Stimulated activated CD4-positive, alpha-beta T cell treated with anti-CD3 and anti-CD28 coated beads, Interleukin-2, amount 100 ng/mL, for 4 hours (primary cell): ENCODE results near the gene EBLN1.
"Not testable (repeated sequence)": the region's sequence is repeated elsewhere in the genome, so short reads cannot be mapped to it uniquely, and the experiment has no call there.

Experiments used
- DNase-seq: peaks from one replicate; pipeline ENCODE4 v3.0.0-alpha.2; 2020; ENCODE audit warnings: low read depth

Gene EBLN1

GRCh38 chr10:22228167-22228938 lies 10.5 kb upstream of the EBLN1 start:
- DNase-seq, result no peak

DNA sequence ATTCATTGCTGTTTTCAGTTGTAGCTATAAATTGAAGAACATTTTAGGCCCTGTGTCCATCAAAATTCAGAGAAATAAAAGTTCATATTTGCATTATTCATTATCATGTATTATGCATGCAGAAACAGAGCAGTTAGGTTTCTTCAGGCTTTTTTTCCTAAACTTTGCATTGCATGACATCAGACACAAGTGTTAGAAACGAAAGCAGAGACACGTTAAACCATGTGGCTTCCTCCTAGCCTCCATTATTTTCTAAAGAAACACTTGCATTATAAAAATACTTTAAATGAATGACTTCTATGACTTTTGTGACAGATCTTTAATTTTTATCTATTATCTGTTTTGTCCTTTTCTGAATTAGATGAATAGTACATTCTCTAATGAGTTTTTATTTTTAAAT lies 8.8 kb upstream of the EBLN1 start:
- DNase-seq, result no peak

DNA sequence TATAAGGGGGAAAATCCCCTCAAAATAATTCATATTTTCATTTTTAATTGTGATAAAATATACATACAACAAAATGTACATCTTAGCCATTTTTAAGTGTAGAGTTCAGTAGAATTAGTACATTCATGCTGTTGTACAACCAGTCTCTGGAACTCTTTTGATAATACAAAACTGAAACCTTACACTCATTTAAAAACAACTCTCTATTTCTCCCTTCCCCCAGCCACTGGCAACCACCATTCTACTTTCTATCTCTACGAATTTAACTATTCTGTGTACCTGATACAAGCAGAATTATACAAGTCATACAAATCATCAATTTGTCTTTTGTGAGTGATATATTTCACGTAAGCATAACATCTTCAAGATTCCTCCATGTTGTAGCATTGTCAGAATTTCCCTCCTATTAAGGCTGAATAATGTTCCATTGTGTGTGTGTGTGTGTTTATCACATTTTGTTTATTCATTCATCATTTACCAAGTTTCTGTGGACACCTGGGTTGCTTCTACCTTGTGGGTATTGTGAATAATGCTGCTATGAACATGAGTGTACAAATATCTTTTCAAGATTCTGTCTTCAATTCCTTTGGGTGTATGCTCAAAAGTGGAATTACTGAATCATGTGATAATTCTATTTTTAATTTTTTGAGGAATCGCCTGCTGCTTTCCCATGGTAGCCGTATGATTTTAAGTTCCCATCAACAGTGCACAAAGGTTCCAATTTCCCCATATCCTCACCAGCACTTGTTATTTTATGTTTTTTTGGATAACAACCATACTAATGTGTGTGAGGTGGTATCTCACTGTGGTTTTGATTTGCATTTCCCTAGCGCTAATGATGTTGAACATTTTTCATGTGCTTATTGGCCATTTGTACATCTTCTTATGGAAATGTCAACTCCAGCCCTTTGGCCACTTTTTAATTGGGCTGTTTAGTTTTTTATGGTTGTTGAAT lies 4.7 kb upstream of the EBLN1 start:
- no peak for DNase-seq

GRCh38 chr10:22219308-22219707 lies 1.5 kb upstream of the EBLN1 start:
- no peak for DNase-seq

DNA sequence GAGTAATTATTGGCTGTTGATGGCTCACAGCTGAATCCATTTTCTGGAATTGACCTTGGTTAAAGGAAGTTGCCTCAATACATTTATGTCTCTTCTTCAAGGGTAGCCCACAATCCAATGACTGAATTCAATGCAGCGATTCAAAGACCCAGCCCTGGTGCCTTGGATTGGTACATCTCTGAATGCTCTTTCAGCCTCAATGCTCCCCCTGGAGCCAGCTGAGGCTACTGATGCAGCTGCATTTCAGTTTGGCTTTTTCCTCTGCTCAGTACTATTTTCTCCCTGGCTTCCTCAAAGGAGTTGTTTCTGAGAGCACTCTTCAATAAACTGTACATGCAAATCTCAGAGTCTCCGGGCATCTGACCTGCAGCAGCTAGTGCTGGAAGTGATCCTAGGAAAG lies 633 bp upstream of the EBLN1 start:
- no peak for DNase-seq

DNA sequence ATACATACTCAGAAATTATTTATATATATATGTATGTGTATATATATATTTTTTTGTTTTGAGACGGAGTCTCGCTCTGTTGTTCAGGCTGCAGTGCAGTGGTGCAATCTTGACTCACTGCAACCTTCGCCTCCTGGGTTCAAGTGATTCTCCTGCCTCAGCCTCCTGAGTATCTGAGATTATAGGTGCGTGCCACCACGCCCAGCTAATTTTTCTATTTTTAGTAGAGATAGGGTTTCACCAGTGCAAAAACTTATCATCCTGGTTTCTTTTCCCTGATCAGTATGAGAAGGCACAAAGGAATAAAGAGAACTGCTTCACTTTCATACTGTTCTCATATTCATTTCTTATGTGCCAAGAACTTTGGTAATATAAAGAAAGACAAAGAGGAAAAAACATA lies 731 bp downstream of the EBLN1 start:
- not testable (repeated sequence) for DNase-seq

- DNase-seq, result no peak
These were observed 7.5 kb downstream of the EBLN1 start for GRCh38 chr10:22210267-22210666.

GRCh38 chr10:22193945-22194344 lies 23.9 kb downstream of the EBLN1 start:
- no peak for DNase-seq

DNA sequence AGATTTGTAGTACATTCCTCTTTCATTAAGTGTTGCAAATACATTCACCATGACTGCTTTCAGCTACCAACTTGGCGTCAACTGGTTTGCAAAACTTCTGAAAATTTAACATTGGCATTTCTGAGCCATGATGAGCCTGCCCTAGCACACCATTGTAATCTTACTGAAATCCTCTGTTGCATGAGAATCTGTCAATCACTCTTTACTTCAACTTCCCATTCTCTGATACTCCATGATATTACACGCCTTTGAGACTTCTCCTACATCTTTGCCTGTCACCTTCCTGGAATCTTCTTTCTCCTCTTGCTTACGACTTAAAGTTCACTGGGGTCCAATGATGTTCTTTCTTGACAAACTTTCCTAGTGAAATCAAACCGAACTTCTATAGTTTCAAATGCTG lies 32.2 kb downstream of the EBLN1 start:
- DNase-seq, result no peak

GRCh38 chr10:22183771-22184461 lies 33.9 kb downstream of the EBLN1 start:
- no peak for DNase-seq

GRCh38 chr10:22180724-22181123 lies 37.1 kb downstream of the EBLN1 start:
- no peak for DNase-seq

DNA sequence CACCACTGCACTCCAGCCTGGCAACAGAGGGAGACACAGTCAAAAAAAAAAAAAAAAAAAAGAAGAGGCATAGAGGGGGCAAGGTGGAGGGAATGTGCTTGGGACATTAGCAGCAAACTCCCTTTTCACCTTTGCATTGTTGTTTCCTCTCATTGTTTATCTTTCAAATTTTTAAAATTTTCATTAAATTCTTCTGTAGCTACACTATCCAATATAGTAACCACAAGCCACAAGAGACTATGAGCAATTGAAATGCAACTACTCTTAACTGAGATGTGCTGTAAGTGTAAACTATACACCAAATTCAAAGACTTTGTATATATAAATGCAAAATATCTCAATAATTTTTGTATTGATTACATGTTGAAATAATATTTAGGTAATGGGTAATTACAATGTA lies 43.4 kb downstream of the EBLN1 start:
- no peak for DNase-seq

- DNase-seq, result no peak
These were observed 46.7 kb downstream of the EBLN1 start for GRCh38 chr10:22171131-22171530.

- no peak for DNase-seq
These were observed 47.2 kb downstream of the EBLN1 start for GRCh38 chr10:22170582-22170981.

DNA sequence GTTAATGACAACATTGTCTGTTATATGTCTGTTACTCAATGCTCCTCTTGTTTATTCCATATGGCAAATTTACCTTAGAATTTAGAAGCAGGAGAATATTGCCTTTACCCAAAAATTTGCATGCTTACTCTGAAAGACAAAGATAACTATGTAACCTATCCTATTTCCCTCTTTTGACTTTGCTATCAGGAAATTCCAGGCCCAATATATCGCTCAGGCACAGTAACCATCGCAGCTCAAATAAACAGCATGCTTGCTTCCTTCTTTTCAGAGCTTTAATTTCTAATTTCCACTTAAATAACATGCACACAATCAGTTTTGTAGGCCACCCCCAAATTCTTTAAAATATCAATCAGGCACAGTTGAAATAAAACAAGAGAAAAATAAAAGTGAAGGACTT lies 57.8 kb downstream of the EBLN1 start:
- no peak for DNase-seq

GRCh38 chr10:22159180-22159579 lies 58.6 kb downstream of the EBLN1 start:
- no peak for DNase-seq
